NCI-H2171 treated with DMSO at 0.1 percent for 48 hours (cell line): Measurements from ENCODE around the gene RAB37.

ENCODE experiments used
- DNase-seq: peaks from one replicate; lab custom pipeline; 2025; lab: John Stamatoyannopoulos, UW

Gene RAB37

DNA sequence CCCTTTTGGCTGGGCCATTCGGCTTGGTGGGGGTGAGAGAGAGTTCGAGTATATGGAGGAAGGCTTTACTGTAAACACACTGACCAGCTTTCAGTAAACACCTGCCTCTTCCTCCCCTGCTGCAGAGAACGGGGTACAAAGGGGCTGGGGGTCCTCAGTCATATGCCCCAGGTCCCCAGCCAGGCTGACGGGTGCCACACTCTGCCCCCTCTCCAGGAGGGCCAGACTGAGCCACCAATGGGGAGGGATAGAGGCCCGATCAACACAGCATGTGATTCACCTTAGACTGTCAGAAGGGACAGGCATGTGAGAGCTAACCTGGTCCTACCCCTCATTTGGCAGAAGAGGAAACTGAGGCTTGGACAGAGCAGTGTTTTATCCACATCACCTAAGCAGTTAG is 24.4 kb downstream of the RAB37 start:
- DNase-seq: no peak

DNA sequence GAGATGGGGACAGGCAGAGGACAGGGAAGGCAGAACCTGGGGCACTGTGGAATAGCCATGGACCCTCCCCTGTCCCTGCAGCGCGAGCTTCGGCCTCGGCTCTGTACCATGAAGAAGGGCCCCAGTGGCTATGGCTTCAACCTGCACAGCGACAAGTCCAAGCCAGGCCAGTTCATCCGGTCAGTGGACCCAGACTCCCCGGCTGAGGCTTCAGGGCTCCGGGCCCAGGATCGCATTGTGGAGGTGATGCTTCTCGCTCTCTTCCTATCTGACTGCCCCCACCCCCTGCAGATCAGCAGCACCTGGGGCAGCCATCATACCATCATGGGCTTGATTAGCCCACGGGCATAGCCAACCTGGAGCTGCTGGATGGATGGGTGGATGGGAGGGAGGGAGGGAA is 24.9 kb downstream of the RAB37 start:
- DNase-seq: no peak

DNA sequence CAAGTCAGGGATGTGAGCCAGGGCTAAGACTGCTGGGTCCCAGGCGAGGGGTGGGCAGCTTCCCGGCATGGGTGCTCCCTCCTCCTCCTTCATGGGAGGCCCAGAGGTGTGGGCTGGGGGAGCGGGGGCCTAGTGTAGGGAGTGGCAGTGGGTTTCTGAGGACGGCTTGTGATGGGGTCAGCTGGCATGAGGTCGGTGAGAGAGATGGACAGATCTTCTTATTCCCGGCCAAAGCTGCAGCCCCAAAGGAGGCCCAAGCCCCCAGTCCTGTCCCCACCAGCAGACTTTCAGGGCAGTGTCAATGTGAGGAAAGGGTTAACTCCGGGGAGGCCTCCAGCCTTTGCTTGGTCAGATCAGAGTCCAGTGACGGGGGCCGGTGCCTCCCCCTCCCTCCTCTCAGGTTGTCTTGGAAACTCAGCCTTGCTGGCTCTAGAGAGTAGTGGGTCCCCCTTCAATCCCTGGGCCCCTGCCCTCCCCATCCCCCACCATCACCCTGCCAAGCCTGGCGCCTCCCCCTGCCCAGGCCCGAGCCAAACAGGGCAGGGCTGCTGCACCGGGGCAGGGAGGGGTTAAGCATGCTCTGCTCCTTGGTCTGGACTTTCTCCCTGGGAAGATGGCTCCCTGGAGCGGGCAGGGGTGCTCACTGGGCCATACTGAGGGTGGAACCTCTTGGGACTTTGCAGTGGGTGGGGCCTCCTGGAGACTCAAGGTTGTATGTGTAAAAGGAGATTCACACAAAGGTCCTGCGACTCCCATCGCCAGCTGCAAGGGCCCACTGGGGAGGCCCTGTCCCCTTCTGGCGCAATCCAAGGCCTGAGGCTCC is 26.7 kb downstream of the RAB37 start:
- no peak for DNase-seq

DNA sequence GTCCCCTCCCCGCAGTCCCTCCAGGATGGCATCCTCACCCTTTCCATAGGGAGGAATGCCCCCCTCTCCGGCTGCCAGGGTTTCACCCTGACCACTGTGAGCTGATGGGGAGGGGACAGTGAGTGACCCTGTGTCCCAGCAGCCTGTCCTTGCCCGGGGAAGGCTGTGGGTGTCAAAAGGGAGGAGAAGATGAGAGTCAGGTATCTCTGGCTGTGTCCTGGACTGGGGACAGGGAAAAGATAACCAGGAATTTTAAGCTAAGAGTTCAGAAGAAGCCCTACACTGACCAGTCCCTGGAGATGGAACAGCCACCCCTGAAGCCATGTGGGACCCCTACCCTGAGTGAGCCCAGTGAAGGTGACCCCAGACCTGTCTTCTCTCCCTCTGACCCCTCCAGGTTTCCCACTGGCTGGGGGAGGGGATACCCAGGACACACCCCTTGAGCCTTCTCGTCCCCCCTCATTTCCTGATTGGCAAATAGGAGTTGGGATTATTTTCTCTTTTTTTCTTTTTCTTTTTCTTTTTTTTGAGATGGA is 27.8 kb downstream of the RAB37 start:
- DNase-seq: no peak

DNA sequence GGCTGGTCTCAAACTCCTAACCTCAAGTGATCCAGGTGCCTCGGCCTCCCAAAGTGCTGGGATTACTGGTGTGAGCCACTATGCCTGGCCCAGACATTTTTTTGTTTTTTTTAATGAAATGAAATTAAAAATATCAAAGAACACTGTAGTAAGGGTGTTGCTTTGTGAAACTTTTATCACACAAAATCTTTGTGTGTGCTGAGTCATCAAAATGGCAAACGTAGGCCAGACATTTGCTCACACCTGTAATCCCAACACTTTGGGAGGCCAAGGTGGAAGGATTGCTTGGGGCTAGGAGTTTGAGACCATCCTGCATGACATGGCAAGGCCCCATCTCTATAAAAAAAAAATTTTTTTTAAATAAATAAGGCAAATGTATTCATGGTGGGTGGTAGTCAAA is 29.4 kb downstream of the RAB37 start:
- DNase-seq: no peak

DNA sequence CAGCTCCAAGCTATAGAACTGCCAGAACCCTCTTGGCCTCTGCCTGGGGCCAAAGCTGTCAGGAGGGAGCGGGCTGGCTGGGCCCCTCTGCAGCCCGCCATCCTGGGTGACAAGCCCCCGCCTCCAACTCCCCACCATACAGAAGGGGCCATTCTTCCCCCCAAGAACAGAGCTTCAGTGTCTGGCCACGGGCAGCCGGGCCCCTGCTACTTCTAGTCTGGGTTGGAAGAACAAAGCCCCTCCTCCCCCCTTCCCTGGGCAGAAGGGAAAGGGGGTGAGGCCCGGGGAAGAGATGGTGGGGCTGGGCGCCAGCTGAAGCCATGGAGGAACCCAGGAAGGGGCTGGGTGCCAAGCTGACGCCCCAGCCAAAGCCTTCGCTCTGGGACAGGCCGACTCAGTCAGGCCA is 30.1 kb downstream of the RAB37 start:
- no peak for DNase-seq

DNA sequence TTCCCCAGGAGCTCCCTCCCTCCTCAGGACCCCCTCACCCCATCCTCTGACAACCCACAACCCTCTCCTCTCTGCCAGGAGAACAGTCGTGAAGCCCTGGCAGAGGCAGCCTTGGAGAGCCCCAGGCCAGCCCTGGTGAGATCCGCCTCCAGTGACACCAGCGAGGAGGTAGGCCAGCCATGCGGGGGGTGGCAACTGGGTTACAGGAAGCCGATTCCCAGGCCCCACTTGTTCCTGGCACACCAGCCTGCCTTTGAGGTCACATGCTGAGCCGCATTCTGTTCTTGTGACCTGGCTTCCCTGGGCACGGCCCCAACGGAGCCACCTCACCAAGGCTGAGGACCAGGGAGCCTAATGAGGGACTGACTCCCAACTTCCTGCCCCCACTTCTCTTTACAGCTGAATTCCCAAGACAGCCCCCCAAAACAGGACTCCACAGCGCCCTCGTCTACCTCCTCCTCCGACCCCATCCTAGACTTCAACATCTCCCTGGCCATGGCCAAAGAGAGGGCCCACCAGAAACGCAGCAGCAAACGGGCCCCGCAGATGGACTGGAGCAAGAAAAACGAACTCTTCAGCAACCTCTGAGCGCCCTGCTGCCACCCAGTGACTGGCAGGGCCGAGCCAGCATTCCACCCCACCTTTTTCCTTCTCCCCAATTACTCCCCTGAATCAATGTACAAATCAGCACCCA is 31.2 kb downstream of the RAB37 start:
- DNase-seq: no peak

DNA sequence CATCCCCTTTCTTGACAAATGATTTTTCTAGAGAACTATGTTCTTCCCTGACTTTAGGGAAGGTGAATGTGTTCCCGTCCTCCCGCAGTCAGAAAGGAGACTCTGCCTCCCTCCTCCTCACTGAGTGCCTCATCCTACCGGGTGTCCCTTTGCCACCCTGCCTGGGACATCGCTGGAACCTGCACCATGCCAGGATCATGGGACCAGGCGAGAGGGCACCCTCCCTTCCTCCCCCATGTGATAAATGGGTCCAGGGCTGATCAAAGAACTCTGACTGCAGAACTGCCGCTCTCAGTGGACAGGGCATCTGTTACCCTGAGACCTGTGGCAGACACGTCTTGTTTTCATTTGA is 31.7 kb downstream of the RAB37 start:
- no peak for DNase-seq

DNA sequence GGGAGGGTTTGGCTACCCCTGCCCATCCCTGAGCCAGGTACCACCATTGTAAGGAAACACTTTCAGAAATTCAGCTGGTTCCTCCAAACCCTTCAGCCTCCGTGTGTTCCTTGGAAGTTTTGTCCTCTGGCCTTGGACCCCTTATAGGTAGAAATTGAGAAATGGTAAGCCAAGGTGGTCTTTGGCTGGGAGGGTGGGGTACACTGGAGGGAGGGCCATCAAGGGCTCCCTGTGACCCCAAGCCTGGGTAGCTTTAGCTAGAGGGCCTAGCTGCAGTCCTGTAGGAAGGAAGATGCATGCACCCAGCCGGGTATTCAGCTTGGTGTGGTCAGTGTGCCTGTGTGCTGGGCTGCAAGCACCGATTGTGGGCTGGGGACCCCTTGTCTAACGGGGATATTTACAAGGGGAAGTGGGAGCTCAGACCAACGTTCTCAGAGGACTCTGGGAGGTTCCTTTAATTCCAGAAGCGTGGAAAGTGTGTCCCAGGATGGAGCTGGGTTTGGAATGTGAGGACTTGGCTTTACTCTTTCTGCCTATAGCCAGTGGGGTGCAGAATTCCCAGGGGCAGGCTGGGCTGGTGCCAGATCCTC is 32.3 kb downstream of the RAB37 start:
- DNase-seq: no peak

DNA sequence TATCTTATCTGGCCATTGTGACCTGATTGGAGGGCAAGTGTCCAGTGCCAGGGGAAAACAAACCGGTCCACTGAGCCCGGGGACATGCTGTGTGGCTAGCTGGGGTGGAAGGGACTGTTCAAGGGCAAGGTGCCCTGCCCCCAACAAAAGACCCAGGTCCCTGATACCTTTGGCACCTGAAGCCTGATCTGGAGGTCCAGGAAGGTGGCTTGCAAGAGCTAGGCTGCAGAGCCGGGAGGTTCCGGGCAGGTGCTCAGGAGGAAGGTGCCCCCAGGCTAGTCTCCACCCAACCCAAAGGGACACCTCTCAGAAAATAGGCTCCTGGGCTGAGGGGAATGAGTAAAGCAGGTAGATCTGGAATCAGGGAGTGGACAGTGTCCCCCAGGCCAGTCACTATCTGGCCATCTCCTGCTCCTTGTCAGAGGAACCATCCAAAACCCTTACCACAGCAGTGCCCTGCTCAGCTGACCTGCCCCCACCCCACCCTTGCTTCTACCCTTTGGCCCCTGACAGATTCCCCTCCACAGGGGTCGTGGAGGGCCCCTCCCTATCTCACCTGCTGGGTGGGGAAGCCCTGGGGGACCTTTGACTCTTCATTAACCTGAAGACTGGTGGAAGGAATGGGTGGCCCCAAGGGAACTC is 32.9 kb downstream of the RAB37 start:
- no peak for DNase-seq

DNA sequence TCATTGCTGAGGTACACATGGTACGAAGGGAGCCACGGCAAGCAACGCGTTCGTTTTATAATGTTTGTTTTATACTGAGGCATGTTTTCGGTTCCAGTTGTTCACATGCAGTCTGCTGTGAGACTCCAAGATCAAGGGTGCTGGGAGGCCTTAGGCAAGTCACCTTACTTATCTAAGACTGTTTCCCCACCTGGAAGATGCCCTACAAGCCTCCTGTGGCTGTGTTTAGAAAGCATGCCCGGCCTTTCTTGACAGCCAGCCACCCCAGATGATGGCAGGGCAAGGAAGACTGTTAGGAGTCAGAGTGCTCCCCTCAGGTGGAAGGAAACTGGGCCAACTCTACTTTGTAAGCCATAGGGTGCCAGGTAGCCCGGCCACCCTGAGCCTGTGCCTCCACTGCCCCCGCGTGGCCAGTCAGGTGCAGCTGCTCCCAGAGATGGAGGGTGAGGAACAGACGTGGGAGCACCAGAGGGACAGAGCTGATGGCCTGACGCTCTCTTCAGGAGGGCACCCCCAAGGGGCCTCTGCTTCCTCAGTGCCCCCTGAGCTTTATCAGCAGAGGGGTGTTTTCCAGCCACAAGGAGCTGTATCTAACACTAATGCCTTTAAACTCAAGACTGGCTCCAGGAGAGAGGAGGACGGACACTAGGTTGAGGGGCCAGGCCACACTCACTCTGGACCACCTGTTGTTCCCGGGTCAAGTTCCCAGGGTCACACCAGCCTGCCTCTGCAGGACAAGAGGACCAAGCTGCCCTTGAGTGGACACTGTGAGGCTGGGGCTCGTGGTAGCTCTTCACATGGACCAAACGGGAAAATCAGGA is 33.7 kb downstream of the RAB37 start:
- peak; percentile 75 for DNase-seq

DNA sequence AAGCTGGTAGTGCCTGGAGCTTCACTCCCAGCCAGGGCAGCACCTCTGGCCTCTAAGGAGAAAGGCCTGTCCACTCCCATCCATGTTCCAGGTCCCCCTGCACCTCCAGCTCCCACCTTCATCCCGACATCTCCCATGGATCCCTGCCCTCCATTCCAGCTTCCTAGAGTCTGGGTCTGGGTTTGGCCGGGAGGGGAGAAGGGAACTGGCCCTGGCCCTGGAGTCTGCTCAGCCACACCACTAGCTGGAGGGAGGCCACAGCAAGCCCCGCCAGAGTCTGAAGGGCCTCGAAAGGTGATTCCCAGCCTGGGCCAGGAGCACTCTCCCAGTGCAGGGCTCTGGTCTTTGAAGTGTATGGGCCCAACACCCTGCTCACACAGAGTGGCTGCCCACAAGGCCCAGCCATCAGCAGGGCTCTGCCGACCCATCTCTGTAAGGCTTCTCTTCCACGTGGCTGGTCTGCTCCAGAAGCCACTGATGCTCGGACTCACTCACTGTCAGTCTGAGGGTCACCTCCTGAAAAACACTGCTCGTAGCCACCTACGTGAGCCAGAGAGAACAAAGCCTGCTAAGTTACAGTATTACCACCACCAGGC is 34.4 kb downstream of the RAB37 start:
- DNase-seq: no peak

DNA sequence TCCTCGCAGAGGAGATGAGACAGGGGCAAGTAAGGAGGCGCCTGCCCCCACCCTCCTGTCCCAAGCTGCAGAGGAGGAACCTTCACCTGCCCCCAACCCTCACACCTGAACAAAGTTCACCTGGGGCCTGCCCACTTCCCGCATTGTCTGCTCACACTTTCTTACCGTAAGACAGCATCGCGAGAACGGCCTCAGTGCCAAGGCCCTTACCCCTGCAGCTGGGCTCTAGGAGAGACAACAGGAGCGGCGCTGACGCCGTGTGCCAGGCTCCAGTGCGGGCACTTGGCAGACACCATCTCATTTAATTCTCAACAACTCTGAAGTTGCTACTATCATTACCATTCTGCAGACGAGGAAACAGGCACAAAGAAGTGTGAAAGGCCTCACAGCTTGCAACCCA is 35.0 kb downstream of the RAB37 start:
- no peak for DNase-seq

DNA sequence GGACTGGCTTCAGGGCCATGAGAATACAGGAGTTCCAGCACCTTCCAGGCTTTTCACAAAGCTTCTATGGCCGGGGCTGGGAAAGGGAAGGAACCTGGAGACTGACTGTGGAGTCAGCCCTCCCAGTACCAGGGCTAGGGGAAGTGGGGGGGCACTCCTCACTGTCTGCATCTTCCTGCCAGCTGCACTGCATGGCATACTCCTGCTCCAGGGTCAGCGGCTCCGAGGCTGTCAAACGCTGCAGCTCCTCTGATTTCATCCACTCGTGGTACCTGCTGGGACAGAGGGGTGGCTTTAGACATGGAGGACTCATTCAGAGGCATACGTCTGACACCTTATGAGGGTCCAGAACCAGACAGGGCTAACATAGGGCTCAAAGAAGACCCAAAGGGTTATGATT is 36.4 kb downstream of the RAB37 start:
- DNase-seq: no peak

DNA sequence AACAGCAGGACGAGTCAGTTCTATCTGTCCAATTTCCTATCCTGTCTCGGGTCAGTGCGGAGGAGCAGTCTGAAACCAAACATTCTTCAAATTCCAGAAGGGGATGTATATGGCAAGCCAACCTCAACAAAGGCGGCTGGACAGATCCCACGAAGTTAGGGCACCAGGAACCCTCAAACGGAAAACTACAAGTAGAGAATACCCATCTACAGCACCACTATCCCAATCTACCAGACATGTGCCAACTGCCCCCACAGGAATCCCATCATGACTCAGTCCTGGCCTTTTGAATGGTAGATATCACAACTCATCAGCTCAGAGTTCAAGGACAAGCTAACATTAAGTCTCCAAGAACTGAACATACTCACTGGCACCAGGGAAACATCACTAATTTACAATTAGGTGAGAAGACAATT is 36.8 kb downstream of the RAB37 start:
- no peak for DNase-seq

DNA sequence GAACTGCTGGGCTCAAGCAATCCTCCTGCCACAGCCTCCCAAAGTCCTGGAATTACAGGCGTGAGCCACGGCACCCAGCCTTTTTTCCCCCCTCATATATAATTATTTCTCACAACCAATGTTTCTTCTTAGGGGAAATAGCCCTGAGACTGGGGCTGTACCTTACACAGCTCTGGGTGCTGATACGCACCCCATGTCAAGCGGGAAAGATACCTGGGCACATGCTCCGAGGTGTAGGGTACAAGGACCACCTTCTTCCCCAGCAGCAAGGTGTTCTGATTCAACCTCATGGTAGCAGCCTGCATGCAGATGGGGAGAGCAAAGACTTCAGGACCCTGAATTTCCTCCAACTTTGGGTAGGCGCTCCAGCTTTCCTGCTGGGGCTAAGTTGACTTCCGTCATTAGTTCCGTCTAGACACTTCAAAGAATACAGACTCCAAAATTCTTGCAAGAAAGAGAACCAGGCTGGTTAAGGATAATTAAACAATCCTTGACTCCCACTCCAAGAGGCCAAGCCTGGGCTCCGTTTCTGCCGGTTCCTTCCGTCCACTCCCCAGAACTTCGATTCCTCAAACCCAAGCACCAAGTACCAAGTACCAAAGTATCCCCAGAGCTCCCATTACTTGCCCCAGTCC is 38.5 kb downstream of the RAB37 start:
- DNase-seq: no peak

DNA sequence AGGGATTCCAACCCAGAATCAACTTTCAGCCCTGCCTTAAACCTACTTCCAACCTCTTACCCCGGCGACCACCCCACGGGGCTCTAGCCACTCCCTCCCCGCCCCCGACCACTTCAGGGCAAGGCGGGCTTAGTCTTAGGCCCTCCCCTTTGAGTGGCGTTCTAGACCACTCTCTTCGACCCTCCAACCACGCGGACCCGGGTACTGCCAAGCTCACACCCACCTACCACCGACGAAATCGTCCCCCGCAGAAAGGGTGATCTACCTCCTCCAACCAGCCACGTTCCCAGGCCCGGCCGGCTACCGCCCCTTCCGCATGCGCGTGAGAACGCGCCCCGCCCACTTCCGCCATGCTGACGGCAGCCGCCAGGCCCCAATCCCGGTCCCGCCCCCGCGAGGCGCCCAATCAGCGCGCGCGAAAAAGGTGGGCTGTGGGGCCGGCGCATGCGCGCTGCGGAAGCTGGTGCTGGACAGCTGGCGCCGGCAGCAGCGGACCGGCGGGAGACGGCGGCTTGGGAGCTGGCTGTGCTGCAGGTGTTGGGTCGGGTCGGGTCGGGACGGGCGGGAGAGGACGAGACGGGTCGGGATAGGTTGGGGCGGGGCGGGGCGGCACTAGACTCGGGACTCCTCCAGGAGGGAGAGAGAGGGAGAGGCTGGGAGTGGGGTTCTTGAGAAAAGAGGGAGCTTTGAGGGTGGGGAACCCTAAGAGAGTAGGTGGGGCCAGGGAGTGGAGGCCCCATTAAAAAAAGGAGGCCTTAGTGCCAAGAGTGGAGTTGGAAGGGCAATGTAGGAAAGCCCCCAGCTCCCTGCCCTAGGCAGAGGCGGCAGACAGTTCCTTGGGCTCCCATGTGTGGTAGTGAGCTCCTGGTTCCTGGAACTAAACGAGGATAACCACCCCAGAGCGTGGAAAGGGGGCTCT is 39.2 kb downstream of the RAB37 start, which contains the start of gene NAT9:
Gene NAT9 (minus strand): TSS at position 302 of the 919 bp plus-strand sequence. CDS start 647 bp downstream, outside the sequence.
- DNase-seq: peak; percentile 93

DNA sequence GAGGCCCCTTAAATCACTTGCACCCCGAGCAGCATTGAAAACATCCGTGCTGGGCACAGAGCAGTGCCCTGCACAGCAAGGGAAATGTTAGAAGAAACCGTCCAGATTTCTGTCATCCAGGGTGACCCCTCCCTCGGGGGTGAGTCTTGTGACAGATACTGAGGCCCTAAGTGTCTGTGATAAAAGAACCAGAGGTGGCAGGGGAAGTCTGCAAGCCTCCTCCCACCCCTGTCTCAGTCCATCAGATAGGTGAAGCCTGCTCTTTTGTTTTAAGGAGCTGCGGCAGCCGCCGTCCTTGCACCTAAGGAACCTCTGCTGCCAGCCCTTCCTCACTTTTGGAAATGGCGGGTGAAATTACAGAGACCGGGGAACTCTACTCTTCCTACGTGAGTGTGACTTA is 39.9 kb downstream of the RAB37 start:
- no peak for DNase-seq

DNA sequence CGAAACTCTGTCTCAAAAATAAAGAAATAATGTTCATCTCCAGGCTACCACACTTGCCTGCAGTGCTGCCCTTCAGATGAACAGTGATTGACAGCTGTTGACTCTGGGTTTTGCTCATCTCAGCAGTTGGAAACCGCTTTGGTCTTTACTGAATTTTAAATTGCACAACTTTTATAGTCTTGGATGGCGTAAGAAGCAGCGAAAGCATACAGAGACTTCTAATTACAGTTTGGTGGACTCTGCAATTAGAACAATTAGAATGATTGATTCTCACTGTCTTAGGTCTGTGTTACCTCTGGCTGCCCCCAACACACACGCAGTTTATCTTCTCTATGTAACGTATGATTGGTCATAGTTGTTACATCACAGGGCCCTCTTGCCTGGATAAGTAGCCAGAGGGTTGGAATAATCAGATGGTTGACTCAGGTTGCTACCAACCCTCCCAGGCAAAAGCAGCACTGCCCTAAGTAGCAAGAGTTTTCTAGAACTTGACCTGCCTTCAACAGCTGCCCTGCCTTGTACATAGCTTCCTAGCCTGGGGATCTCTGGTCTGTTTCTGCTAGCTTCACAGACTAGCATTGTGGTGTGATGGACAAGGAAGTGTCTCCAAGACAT is 41.0 kb downstream of the RAB37 start:
- no peak for DNase-seq
